T-helper 22 cell (primary cell): ENCODE data around the gene ANXA11.

Experiments
- DNase-seq: peaks from one replicate; pipeline ENCODE4 v3.0.0-alpha.2; 2020; ENCODE audit warnings: low read depth

The ANXA11 gene

GRCh38 chr10:80165173-80165572 is 40.2 kb downstream of the ANXA11 start:
- DNase-seq = no peak

- DNase-seq = no peak
Measured at GRCh38 chr10:80164596-80164995, 40.7 kb downstream of the ANXA11 start.

GRCh38 chr10:80163741-80164341 is 41.5 kb downstream of the ANXA11 start:
- DNase-seq = no peak

GRCh38 chr10:80161321-80162083 is 43.8 kb downstream of the ANXA11 start:
- DNase-seq = no peak

GRCh38 chr10:80160361-80161320 is 44.7 kb downstream of the ANXA11 start:
- DNase-seq = no peak

- DNase-seq = no peak
Measured at GRCh38 chr10:80159166-80159873, 46.0 kb downstream of the ANXA11 start.

GRCh38 chr10:80158598-80159127 is 46.7 kb downstream of the ANXA11 start:
- no peak for DNase-seq

GRCh38 chr10:80158126-80158525 is 47.2 kb downstream of the ANXA11 start:
- DNase-seq = no peak

GRCh38 chr10:80157561-80157960 is 47.8 kb downstream of the ANXA11 start:
- DNase-seq = no peak

- no peak for DNase-seq
Measured at GRCh38 chr10:80156216-80156615, 49.1 kb downstream of the ANXA11 start.

- DNase-seq = no peak
Measured at GRCh38 chr10:80155696-80156215, 49.6 kb downstream of the ANXA11 start.

GRCh38 chr10:80154978-80155695 is 50.2 kb downstream of the ANXA11 start:
- no peak for DNase-seq

- DNase-seq = no peak
Measured at GRCh38 chr10:80154626-80154977, 50.7 kb downstream of the ANXA11 start.

- no peak for DNase-seq
Measured at GRCh38 chr10:80153460-80153859, 51.9 kb downstream of the ANXA11 start.

- no peak for DNase-seq
Measured at GRCh38 chr10:80152820-80153219, 52.5 kb downstream of the ANXA11 start.

GRCh38 chr10:80150172-80150571 is 55.2 kb downstream of the ANXA11 start:
- DNase-seq = no peak

GRCh38 chr10:80149123-80149522 is 56.2 kb downstream of the ANXA11 start:
- no peak for DNase-seq

GRCh38 chr10:80148166-80148805 is 57.1 kb downstream of the ANXA11 start:
- no peak for DNase-seq

GRCh38 chr10:80146918-80147317 is 58.4 kb downstream of the ANXA11 start:
- no peak for DNase-seq
